Activated CD4-positive, alpha-beta memory T cell treated with anti-CD3 and anti-CD28 coated beads for 36 hours (primary cell): ENCODE results near the gene LRIT3. TPM values are rescaled to one million over a fixed set of nuclear protein-coding genes. Genes with fewer than 3 reads are reported as not detected.

Experiments
- CTCF ChIA-PET: fragments of 350-600 bp; sonication (Branson Sonifier 250); formaldehyde crosslinking; loops from one replicate; lab custom pipeline; 2021; ENCODE audit warnings: antibody characterized with exemption, inconsistent platforms; lab: Charles Lee
- POLR2A ChIA-PET: fragments of 350-600 bp; sonication (Branson Sonifier 250); formaldehyde crosslinking; loops from one replicate; lab custom pipeline; 2021; ENCODE audit warnings: antibody characterized with exemption; lab: Charles Lee
- DNase-seq: peaks from one replicate; pipeline ENCODE4 v3.0.0-alpha.2; 2020
- H3K27ac Mint-ChIP-seq: one replicate; pipeline ENCODE4 v1.8.0; 2021; ENCODE audit warnings: mixed read lengths
- H3K27me3 Mint-ChIP-seq: one replicate; pipeline ENCODE4 v1.8.0; 2021; ENCODE audit warnings: mixed read lengths
- H3K36me3 Mint-ChIP-seq: one replicate; pipeline ENCODE4 v1.8.0; 2021; ENCODE audit warnings: mixed read lengths
- H3K4me1 Mint-ChIP-seq: one replicate; pipeline ENCODE4 v1.8.0; 2021; ENCODE audit warnings: low read depth, mixed read lengths
- H3K4me3 Mint-ChIP-seq: one replicate; pipeline ENCODE4 v1.8.0; 2021; ENCODE audit warnings: mild to moderate bottlenecking, mixed read lengths
- H3K9me3 Mint-ChIP-seq: one replicate; pipeline ENCODE4 v1.8.0; 2021; ENCODE audit warnings: mixed read lengths
- intact Hi-C: fragments of 100-400 bp; cut with micrococcal nuclease; formaldehyde crosslinking; loops from one replicate; pipeline ENCODE4 v1.15.1; 2023
- total RNA-seq, 2 experiments: library from RNA; stranded (reverse); gene quantifications; one replicate each; pipeline ENCODE4 v1.2.3, GENCODE V29; 2021

Gene LRIT3
- total RNA-seq, 2 experiments from 2014 or later, result 0.10 to 0.14 TPM

DNA sequence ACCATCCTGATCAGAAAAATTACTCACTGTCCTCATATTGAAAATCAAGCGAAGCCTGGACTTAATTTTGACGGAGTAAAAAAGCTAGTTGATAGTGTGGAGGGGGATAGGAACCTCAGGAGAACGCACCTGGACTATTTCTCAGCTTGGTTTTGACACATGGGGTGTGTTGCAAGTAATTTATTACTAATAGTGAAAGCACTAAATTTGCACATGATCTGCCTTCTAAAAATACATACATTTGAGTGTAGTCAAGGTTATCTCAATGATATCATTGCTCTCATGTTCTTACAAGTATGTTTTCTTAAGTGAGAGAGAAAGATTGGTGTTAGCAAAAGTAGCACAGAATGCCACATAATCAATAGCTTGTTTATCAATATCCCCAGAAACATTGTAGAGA is 29.5 kb downstream of the LRIT3 start:
- intact Hi-C loops, result no loop called here
- DNase-seq, result no peak
- H3K4me1 Mint-ChIP-seq, result no peaks in the 10 kb centered on the region
- no peak overlapping the region for H3K27ac Mint-ChIP-seq
- no peak overlapping the region for H3K4me3 Mint-ChIP-seq
- no peaks in the 10 kb centered on the region for H3K36me3 Mint-ChIP-seq
- H3K27me3 Mint-ChIP-seq, result peaks cover 4% of the 10 kb centered on the region
- CTCF ChIA-PET, result no interaction called here
- POLR2A ChIA-PET, result interaction anchor here (0.5 kb wide), 1 partner anchor 1682 kb away, joined by 3 read pairs; no protein-coding TSS in a partner anchor
- H3K9me3 Mint-ChIP-seq, result no peaks in the 10 kb centered on the region

DNA sequence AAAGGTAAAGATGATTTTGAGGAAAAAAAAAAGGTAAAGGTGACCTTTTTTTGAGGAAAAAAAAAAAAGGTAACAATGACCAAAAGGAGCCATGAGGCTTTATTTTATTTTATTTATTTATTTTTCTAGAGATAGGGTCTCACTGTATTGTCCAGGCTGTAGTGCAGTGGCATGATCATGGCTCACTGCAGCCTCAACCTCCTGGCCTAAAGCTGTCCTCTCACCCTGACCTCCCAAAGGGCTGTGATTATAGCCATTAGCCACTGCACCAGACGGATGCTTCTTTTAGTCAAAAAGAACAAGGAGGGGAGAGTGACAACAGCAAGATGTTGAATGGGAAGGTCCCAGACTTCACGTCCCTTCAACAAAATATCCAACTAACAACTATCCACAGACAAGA is 30.4 kb downstream of the LRIT3 start:
- H3K4me1 Mint-ChIP-seq, result no peaks in the 10 kb centered on the region
- ChIA-PET POLR2A (no interaction called here), CTCF (no interaction called here)
- peaks cover 4% of the 10 kb centered on the region for H3K27me3 Mint-ChIP-seq
- H3K4me3 Mint-ChIP-seq, result no peak overlapping the region
- no peaks in the 10 kb centered on the region for H3K36me3 Mint-ChIP-seq
- no peak for DNase-seq
- intact Hi-C loops, result no loop called here
- H3K27ac Mint-ChIP-seq, result no peak overlapping the region
- H3K9me3 Mint-ChIP-seq, result no peaks in the 10 kb centered on the region

- H3K4me1 Mint-ChIP-seq, result no peaks in the 10 kb centered on the region
- no peak for DNase-seq
- no peaks in the 10 kb centered on the region for H3K36me3 Mint-ChIP-seq
- no peaks in the 10 kb centered on the region for H3K9me3 Mint-ChIP-seq
- POLR2A ChIA-PET, result no interaction called here
- intact Hi-C loops, result no loop called here
- H3K27ac Mint-ChIP-seq, result no peak overlapping the region
- peaks cover 4% of the 10 kb centered on the region for H3K27me3 Mint-ChIP-seq
- CTCF ChIA-PET, result no interaction called here
- H3K4me3 Mint-ChIP-seq, result no peak overlapping the region
These were observed 31.2 kb downstream of the LRIT3 start for GRCh38 chr4:109879081-109879480.

DNA sequence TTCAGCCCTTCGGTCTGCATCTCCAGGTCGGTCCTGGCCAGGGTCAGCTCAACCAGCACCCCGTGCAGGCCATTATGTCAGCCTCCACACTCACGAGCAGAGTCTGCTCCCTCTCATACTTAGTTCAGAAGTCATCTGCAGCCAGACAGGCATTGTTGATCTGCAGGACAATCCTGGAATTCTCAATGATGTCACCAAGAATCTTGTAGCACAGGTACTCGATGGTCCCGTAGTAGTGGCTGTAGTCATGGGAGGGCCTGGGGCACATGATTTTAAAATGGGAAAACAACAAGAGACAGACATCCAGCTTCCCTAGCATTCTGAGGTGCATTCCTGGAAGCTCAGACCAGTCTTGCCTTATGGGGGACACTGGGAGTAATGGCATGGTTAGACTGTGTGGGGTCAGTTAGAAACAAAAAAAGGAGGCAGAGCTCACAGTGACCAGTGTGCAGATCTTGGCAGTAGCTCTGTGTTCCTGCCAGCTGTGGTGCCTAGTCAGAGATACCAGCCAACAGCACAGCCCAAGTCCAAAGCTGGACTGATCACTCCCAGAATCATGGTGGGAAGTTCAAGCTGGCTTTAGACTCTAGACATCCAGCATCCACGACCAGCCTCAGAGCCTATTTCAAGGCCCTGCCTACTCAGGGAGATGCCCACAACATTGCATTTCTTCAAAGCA is 31.9 kb downstream of the LRIT3 start:
- Mint-ChIP-seq H3K9me3 (no peaks in the 10 kb centered on the region), H3K27ac (no peak overlapping the region), H3K4me1 (no peaks in the 10 kb centered on the region), H3K27me3 (peaks cover 4% of the 10 kb centered on the region), H3K4me3 (no peak overlapping the region), H3K36me3 (no peaks in the 10 kb centered on the region)
- no peak for DNase-seq
- POLR2A ChIA-PET, result no interaction called here
- CTCF ChIA-PET, result no interaction called here
- intact Hi-C loops, result no loop called here

GRCh38 chr4:109886303-109886702 is 38.4 kb downstream of the LRIT3 start:
- POLR2A ChIA-PET, result no interaction called here
- CTCF ChIA-PET, result no interaction called here

GRCh38 chr4:109887071-109887470 is 39.2 kb downstream of the LRIT3 start:
- Mint-ChIP-seq H3K36me3 (no peaks in the 10 kb centered on the region), H3K27ac (no peak overlapping the region), H3K4me3 (no peak overlapping the region), H3K9me3 (no peaks in the 10 kb centered on the region), H3K4me1 (no peaks in the 10 kb centered on the region), H3K27me3 (no peaks in the 10 kb centered on the region)
- intact Hi-C loops, result no loop called here
- CTCF ChIA-PET, result no interaction called here
- POLR2A ChIA-PET, result no interaction called here
- no peak for DNase-seq

More at GRCh38 chr4:109886303-109886702, 38.4 kb downstream of the LRIT3 start:
- DNase-seq, result no peak
- Mint-ChIP-seq H3K27me3 (no peaks in the 10 kb centered on the region), H3K4me1 (no peaks in the 10 kb centered on the region), H3K36me3 (no peaks in the 10 kb centered on the region), H3K27ac (no peak overlapping the region), H3K9me3 (no peaks in the 10 kb centered on the region), H3K4me3 (no peak overlapping the region)
- intact Hi-C loops, result no loop called here

- H3K36me3 Mint-ChIP-seq, result no peaks in the 10 kb centered on the region
- H3K4me1 Mint-ChIP-seq, result no peaks in the 10 kb centered on the region
- no peak overlapping the region for H3K4me3 Mint-ChIP-seq
- ChIA-PET POLR2A (no interaction called here), CTCF (no interaction called here)
- H3K27ac Mint-ChIP-seq, result no peak overlapping the region
- H3K27me3 Mint-ChIP-seq, result no peaks in the 10 kb centered on the region
- H3K9me3 Mint-ChIP-seq, result no peaks in the 10 kb centered on the region
- intact Hi-C loops, result no loop called here
- DNase-seq, result no peak
These were observed 42.2 kb downstream of the LRIT3 start for GRCh38 chr4:109890076-109890475.

- ChIA-PET CTCF (no interaction called here), POLR2A (no interaction called here)
- Mint-ChIP-seq H3K4me1 (no peaks in the 10 kb centered on the region), H3K27ac (no peak overlapping the region), H3K27me3 (peaks cover 23% of the 10 kb centered on the region), H3K4me3 (no peak overlapping the region), H3K36me3 (no peaks in the 10 kb centered on the region), H3K9me3 (no peaks in the 10 kb centered on the region)
- DNase-seq, result no peak
- intact Hi-C loops, result no loop called here
These were observed 54.8 kb downstream of the LRIT3 start for GRCh38 chr4:109902559-109903251.

DNA sequence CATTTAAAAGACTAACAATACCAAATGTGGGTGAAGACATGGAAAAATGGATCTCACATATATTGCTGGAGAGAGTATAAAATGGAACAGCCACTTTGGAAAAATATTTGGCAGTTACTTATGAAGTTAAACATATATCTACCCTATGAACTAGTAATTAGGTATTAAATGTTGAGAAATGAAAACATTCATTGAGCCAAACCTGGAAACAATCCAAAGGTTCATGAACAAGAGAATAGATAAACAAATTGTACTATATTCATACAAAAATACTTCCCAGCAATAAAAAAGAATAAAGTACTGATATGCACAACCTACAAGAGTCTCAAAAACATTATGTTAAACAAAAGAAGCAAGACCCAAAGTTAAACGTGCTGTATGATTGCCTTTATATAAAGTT is 60.8 kb downstream of the LRIT3 start:
- POLR2A ChIA-PET, result no interaction called here
- CTCF ChIA-PET, result no interaction called here
- Mint-ChIP-seq H3K27me3 (peaks cover 20% of the 10 kb centered on the region), H3K4me3 (no peak overlapping the region), H3K27ac (no peak overlapping the region), H3K4me1 (no peaks in the 10 kb centered on the region), H3K36me3 (no peaks in the 10 kb centered on the region), H3K9me3 (no peaks in the 10 kb centered on the region)
- intact Hi-C loops, result no loop called here
- no peak for DNase-seq

DNA sequence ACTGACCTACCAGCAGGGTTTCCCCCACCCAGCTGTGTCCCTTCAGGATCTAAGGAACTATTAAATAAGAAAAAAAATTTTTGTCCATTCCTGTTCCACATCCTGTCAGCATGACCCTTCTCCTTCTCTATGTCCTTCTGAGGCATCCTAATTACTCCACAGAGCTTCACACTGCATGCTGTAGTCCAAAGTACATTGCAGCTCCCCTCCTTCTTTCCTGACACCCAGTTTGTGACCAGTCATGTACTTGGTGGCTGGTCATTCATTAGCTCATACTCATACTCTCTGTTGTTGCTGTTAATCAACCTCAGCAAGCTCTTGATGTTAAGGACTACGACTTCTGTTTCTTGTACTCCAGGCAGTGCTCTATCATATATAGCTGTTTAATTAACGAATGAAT is 62.3 kb downstream of the LRIT3 start:
- ChIA-PET CTCF (no interaction called here), POLR2A (no interaction called here)
- Mint-ChIP-seq H3K27me3 (peaks cover 24% of the 10 kb centered on the region), H3K27ac (no peak overlapping the region), H3K4me1 (no peaks in the 10 kb centered on the region), H3K4me3 (no peak overlapping the region), H3K9me3 (no peaks in the 10 kb centered on the region), H3K36me3 (no peaks in the 10 kb centered on the region)
- no peak for DNase-seq
- intact Hi-C loops, result no loop called here

DNA sequence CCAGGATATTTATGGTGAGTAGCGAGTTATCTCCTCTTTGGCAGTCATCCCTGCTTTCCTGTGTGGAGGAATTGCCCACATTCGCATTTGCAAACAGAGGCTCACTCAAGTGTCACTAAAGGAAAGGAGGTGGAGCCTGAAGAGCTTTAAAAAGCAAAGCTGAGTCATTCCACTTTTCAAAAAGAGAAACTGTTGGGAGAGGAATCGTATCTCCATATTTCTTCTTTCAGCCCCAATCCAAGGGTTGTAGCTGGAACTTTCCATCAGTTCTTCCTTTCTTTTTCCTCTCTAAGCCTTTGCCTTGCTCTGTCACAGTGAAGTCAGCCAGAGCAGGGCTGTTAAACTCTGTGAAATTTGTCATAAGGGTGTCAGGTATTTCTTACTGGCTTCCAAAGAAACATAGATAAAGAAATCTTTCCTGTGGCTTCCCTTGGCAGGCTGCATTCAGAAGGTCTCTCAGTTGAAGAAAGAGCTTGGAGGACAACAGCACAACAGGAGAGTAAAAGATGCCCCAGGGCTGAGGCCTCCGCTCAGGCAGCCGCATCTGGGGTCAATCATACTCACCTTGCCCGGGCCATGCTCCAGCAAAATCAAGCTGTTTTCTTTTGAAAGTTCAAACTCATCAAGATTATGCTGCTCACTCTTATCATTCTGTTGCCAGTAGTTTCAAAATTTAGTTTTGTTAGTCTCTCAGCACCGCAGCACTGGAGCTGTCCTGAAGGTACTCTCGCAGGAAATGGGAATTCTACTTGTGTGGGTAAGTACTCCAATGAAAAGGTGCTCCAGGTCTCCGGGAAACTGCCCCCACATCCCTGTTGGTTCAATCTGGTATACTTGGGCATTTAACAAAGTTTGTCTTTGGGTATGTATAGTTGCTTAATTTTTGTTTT is 65.0 kb downstream of the LRIT3 start, which contains the start of gene EGF:
Gene EGF (plus strand): TSS at position 178 of the 890 bp plus-strand sequence. CDS start 453 bp downstream, at position 631.
- DNase-seq, result no peak
- intact Hi-C loops, result no loop called here
- Mint-ChIP-seq H3K9me3 (no peaks in the 10 kb centered on the region), H3K27ac (no peak within 1 kb of the TSS), H3K4me3 (no peak within 1 kb of the TSS), H3K27me3 (peaks cover 15% of the 10 kb centered on the region), H3K4me1 (no peaks in the 10 kb centered on the region), H3K36me3 (no peaks in the 10 kb centered on the region)
- POLR2A ChIA-PET, result no interaction called here
- CTCF ChIA-PET, result interaction anchor here (1.0 kb wide), 1 partner anchor 65 kb away, joined by 3 read pairs; no protein-coding TSS in a partner anchor

- ChIA-PET CTCF (interaction anchor here (1.0 kb wide), 1 partner anchor 64 kb away, joined by 3 read pairs; no protein-coding TSS in a partner anchor), POLR2A (no interaction called here)
- Mint-ChIP-seq H3K27me3 (peaks cover 15% of the 10 kb centered on the region), H3K4me1 (no peaks in the 10 kb centered on the region), H3K4me3 (no peak overlapping the region), H3K27ac (no peak overlapping the region), H3K36me3 (no peaks in the 10 kb centered on the region), H3K9me3 (no peaks in the 10 kb centered on the region)
- DNase-seq, result no peak
- intact Hi-C loops, result no loop called here
These were observed 65.8 kb downstream of the LRIT3 start for GRCh38 chr4:109913596-109914241.
